HPDE6-E6E7 (cell line): Measurements from ENCODE around the gene CPSF7.
A peak's percentile ranks its signal among the peaks of the same experiment; 100 is the strongest.
"Not testable (repeated sequence)": the region's sequence is repeated elsewhere in the genome, so short reads cannot be mapped to it uniquely, and the experiment has no call there.

Experiments
- DNase-seq: peaks from one replicate; pipeline ENCODE4 v3.0.0; 2011; ENCODE audit warnings: missing footprints; ENCODE audit errors: extremely low spot score

CPSF7 gene

DNA sequence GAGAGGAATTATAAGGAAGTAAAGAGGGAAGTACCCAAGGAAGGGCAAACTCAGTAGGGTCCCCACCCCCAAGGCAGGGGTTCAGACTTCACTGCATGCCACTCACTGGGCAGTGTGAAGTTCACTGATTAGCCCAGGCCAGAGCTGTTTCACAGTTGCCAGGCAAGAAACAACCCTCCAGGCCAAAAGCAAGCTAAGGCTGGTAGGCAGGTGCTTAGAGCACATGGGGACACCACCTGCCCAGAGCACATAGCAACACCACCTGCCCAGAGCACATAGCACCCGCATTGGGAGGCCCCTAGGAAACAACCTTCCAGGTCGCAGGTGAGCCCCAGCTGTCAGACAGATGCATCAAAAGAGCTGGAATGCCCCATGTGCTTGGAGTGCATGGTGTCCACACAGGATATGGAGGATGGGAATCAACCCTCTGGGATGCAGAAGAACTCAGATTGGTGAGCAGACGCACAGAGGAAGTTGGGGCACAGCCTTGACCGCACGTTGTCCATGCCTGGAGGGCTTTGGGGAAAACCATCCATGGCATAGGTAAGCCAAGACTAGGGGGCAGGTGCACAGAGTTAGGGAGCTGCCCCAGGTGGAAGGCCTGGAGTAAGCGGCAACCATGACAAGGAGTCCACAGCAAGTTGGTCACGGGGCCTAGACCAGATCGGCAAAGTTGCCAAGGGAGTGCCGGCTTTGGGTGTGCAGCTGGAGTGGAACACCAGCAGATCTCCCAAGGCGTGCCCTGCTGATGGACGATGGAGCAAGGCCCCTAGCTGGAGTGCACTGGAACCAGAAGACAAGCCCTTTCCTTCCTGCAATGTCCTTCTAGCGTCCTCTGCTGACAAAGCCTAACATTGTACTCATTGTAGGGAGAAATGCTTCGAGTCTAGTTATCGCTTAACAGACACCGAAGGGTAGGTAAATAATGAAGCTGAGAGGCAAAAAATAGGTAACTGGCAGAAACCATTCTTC, 45.2 kb downstream of the CPSF7 start:
- DNase-seq = no peak

DNA sequence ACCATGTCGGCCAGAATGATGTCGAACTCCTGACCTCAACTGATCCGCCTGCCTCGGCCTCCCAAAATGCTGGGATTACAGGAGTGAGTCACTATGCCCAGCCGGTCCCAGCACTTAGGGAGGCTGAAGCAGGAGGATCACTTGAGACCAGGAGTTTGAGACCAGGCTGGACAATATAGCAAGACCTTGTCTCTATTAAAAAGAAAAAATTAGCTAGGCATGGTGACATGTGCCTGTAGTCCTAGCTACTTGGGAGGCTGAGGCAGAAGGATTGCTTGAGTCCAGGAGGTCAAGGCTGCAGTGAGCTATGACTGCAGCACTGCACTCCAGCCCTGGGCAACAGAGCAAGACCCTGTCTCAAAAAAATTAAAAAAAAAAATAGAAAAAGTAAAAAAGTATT, 45.9 kb downstream of the CPSF7 start:
- DNase-seq = not testable (repeated sequence)

GRCh38 chr11:61380884-61381283, 48.9 kb downstream of the CPSF7 start:
- DNase-seq = no peak

DNA sequence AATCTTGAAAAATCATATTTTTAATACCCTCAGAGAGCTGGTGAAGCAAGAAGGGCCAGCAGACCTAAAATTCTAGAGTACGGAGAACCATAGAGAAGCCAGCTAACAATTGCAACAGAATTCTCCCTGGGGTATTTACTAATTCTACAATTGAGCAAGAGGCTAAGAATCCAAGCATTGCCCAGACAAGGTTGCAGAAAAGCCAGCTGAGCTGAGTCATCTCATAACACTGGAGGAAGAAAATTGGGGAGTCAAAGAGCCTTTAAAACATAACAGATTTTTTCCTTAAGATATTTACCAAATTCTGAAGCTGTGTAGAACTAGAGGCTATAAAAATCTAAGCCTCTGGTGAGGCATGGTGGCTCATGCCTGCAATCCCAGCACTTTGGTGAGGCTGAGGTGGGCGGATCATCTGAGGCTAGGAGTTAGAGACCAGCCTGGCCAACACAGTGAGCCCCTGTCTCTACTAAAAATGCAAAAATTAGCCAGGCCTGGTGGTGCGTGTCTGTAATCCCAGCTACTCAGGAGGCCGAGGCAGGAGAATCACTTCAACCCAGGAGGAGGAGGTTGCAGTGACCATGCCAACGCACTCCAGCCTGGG, 51.0 kb downstream of the CPSF7 start:
- DNase-seq = peak; percentile 93

DNA sequence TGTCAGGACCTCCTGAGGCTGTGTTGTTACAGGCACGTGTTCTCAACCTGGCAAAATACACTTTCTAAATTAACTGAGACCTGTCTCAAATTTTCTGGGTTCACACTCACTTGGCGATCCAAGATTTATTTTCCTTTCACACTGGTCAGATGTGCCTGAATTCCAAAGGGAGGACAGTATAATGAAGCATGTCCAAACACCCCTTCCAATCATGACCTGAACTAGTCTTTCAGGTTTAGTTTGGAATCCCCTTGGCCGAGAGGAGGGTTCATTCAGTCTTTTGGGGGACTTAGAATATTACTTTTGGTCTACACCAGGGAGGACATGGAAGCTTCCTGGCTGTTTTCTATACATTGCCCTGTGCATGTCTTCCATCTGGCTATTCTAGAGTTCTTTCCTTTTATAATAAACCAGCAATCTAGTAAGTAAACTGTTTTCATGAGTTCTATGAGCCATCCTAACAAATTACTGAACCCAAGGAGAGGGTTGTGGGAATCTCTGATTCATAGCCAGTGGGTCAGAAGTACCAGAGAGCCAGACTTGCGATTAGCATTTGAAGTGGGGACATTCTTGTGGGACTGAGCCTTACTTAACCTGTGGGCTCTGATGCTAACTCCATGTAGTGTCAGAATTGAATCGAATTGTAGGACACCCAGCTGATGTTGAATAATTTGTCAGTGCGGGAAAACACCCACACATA, 52.2 kb downstream of the CPSF7 start:
- DNase-seq = no peak

- no peak for DNase-seq
These were observed 54.0 kb downstream of the CPSF7 start for GRCh38 chr11:61375761-61376108.

- DNase-seq = no peak
These were observed 56.9 kb downstream of the CPSF7 start for GRCh38 chr11:61372659-61373420.

GRCh38 chr11:61370349-61371005, 59.3 kb downstream of the CPSF7 start:
- DNase-seq = no peak

GRCh38 chr11:61369372-61370348, 60.1 kb downstream of the CPSF7 start:
- DNase-seq = peak; percentile 92

- no peak for DNase-seq
These were observed 61.1 kb downstream of the CPSF7 start for GRCh38 chr11:61368646-61369045.

- DNase-seq = no peak
These were observed 62.4 kb downstream of the CPSF7 start for GRCh38 chr11:61367406-61367805.

DNA sequence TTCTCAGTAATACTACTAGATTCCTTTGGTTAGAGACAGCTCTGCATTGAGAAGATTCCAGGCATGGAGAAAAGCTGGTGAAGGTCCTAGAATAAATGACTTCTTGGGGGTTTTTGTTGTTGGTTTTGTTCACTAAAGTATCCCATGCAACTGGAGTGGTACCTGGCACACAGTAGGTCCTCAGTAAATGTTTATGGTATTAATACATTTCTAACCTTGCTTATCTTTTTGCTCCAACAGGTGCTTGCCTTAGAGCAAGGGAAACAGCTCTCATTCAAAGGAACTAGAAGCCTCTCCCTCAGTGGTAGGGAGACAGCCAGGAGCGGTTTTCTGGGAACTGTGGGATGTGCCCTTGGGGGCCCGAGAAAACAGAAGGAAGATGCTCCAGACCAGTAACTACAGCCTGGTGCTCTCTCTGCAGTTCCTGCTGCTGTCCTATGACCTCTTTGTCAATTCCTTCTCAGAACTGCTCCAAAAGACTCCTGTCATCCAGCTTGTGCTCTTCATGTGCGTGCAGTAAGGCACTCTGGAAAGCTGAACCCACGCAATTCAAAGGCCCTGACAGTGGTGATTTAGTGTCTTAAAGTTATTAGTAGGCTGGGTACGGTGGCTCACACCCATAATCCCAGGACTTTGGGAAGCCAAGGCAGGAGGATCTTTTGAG, 65.6 kb downstream of the CPSF7 start:
- DNase-seq = no peak

- DNase-seq = peak; percentile 22
These were observed 67.3 kb downstream of the CPSF7 start for GRCh38 chr11:61362542-61362875.

GRCh38 chr11:61361741-61362541, 67.8 kb downstream of the CPSF7 start, which contains the start of the genes CYB561A3 and TMEM138:
TSS of gene CYB561A3 (minus strand) at chr11:61361882. CDS start at chr11:61356713, 5,169 bp downstream.
TSS of gene TMEM138 (plus strand) at chr11:61362374. CDS start at chr11:61364391, 2,017 bp downstream.
- DNase-seq = peak; percentile 97

DNA sequence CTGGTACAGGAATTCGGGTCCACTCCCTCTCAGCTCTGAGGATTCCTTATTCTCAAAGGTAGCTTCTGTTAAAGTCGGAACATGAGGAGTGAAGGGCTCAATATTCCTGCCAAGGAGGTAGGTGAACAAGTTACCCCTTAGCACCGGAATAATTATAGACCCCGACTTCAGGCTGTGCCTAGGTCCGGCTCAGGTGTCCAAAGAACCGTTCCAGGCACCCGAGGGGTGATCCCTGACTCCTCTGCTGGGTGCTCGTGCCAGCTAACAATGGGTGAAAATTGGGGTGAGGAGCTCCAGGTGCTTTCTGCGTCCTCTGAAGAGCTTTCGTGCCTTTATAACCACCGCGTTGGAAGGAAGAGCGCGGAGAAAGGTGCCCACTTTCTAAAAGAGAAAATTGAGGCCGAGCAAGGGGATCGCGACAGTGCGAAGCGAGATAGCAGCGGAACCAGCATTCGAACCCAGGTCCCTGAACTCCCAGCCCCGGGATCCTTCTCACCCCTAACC, 68.5 kb downstream of the CPSF7 start:
- DNase-seq = no peak

DNA sequence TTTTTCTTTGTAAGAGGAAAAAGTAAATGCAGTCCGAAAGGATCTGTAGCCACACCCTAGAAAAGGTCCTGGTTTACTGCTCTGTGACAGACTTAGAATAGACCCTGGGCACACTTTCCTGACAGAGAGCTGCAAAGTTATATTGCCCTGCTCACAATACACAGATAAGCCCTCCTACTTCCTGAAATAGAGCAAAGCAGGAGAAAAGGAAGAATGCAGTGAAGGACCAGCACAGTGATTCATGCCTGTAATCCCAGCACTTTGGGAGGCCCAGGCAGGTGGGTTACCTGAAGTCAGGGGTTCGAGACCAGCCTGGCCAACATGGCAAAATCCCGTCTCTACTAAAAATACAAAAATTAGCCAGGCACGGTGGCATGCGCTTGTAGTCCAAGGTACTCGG, 70.3 kb downstream of the CPSF7 start:
- no peak for DNase-seq

GRCh38 chr11:61358566-61358965, 71.2 kb downstream of the CPSF7 start:
- no peak for DNase-seq

- DNase-seq = no peak
These were observed 71.9 kb downstream of the CPSF7 start for GRCh38 chr11:61357894-61358239.
